ENCODE data around the gene GZF1. TPM values are rescaled to one million over a fixed set of nuclear protein-coding genes. Genes with fewer than 3 reads are reported as not detected.

GZF1 gene
- total RNA-seq, 4 donors from 2014 or later: 10.1 to 23.0 (median 13.3) TPM

DNA sequence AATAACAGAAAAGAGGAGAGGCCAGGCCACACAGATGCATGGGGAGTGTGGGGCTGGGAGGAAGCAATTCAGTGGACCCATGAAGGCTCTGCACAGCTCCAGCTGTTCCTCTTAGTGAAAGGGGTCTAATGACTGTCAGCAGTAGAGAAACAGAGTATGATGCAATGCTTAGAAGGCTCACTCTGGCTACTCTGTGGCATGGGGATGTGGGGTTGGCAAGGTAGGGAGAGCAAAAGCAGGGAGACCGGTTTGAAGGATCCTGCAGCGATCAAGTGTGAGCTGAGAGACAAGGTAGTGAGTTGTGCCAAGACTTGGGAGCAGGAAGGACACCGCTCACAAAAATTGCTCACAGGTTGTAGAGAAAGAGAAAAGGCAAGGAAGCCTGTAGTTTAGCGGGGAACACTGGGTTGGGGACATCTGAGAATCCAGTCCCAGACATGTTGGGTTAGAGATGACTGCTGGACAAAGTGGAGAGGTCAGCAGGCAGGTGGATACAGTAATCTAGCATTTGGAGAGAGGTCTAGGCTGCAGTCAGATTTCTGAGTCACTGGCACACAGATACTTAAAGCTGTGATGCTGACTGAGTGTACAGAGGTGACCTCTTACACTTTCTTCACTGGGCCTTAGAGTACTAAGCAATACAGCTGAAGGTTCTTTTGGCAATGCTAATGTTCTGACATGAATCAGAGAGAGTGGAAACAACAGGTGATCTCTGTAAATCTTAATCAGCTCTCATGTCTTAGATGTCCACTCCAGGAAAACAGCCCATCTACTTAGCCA lies 32.2 kb downstream of the GZF1 start:
- intact Hi-C loops (cut with DNase I; ENCODE audit: low total_unique reads) (no loop called here), in situ Hi-C loops (cut with MboI; ENCODE audit: low sequenced_read_pairs in 4 of 4) (no loop called here)
- H3K9me3 ChIP-seq: no peaks in the 10 kb centered on the region
- H3K27me3 ChIP-seq: no peaks in the 10 kb centered on the region
- DNase-seq (peak; percentile 28 to 59), ATAC-seq (peak; percentile 97 to 98)
- peaks cover 31 to 37% of the 10 kb centered on the region in 2 donors for H3K4me1 ChIP-seq
- no peak overlapping the region for H3K4me3 ChIP-seq
- peaks cover 0 to 29% of the 10 kb centered on the region in 2 donors for H3K36me3 ChIP-seq
- peak overlapping the region; percentile 74 to 85 (median 78) for H3K27ac ChIP-seq
- TF ChIP-seq, protein P1, sequence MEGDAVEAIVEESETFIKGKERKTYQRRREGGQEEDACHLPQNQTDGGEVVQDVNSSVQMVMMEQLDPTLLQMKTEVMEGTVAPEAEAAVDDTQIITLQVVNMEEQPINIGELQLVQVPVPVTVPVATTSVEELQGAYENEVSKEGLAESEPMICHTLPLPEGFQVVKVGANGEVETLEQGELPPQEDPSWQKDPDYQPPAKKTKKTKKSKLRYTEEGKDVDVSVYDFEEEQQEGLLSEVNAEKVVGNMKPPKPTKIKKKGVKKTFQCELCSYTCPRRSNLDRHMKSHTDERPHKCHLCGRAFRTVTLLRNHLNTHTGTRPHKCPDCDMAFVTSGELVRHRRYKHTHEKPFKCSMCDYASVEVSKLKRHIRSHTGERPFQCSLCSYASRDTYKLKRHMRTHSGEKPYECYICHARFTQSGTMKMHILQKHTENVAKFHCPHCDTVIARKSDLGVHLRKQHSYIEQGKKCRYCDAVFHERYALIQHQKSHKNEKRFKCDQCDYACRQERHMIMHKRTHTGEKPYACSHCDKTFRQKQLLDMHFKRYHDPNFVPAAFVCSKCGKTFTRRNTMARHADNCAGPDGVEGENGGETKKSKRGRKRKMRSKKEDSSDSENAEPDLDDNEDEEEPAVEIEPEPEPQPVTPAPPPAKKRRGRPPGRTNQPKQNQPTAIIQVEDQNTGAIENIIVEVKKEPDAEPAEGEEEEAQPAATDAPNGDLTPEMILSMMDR (IDR thresholded peaks at IDR 0.05 in 4 of 5, conservative IDR thresholded peaks at IDR 0.05 in 1 of 5): no peak
- no peak for TF ChIP-seq POLR2A (IDR thresholded peaks at IDR 0.05)

DNA sequence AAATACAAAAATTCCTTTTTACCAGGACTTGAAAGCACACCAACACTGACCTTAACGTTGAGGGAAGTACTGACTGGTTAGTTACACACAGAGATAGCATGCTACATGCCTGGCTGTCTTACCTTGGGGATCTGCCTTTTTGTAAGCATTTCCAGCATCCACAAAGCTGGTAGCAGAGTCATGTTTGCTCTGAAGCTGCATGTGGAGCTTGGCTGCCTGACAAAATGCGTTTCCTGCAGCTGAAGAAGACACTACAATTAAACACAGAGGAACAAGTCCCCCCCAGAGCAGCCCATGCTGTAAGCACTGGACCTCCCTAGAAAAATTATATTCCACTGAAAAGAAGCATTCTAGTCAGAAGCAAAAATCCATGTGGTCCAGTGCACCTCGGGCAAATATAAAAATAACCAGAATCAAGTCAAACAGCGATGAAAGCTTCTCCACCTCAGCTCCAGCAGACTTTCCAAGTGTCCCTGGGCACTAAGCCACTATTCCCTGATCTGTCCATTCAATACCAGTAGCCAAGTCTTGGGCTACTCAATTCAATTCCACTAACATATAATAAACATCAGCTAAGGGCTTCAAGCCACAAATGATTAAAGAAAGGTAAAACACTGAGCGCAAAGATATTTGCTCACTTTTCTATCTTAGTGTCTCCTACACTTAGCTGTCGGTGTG lies 35.1 kb downstream of the GZF1 start:
- no peak overlapping the region for H3K4me3 ChIP-seq

DNA sequence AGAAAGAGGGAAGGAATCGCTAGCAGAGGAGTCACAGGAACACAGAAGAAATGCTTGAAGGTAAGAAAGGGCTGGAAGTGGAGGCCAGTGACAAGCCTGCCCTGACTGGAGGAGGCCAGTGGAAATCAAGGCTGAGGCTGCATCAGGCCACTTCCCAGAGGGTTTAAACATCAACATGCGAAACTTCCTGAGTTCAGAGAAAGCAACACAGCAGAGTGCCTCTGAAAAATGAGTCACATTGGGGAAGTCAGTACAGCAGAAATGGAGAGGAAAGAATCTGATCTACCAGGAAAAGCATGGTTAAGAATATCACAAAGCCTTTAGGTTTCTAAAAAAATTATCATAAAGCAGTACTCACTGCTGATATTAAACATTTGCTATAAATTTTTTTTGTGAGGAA lies 36.0 kb downstream of the GZF1 start:
- in situ Hi-C loops (cut with MboI; ENCODE audit: low sequenced_read_pairs in 4 of 4): no loop called here
- Histone ChIP-seq H3K4me3 (no peak overlapping the region), H3K4me1 (peaks cover 48 to 49% of the 10 kb centered on the region in 2 donors), H3K27ac (no peak overlapping the region), H3K27me3 (no peaks in the 10 kb centered on the region), H3K36me3 (peaks cover 0 to 13% of the 10 kb centered on the region in 2 donors), H3K9me3 (no peaks in the 10 kb centered on the region)
- ATAC-seq (no peak), DNase-seq (no peak)
- intact Hi-C loops (cut with DNase I; ENCODE audit: low total_unique reads): no loop called here
- no peak for TF ChIP-seq POLR2A (IDR thresholded peaks at IDR 0.05)
- TF ChIP-seq, protein P1 (IDR thresholded peaks at IDR 0.05 in 4 of 5, conservative IDR thresholded peaks at IDR 0.05 in 1 of 5): no peak

More for the DNA sequence above, 35.1 kb downstream of the GZF1 start:
- DNase-seq (no peak), ATAC-seq (no peak)
- Histone ChIP-seq H3K27ac (no peak overlapping the region), H3K9me3 (no peaks in the 10 kb centered on the region), H3K4me1 (peaks cover 48 to 49% of the 10 kb centered on the region in 2 donors), H3K36me3 (peaks cover 0 to 22% of the 10 kb centered on the region in 2 donors), H3K27me3 (no peaks in the 10 kb centered on the region)
- in situ Hi-C loops (cut with MboI; ENCODE audit: low sequenced_read_pairs in 4 of 4): no loop called here
- intact Hi-C loops (cut with DNase I; ENCODE audit: low total_unique reads): no loop called here
- TF ChIP-seq, protein P1 (IDR thresholded peaks at IDR 0.05 in 4 of 5, conservative IDR thresholded peaks at IDR 0.05 in 1 of 5): no peak
- TF ChIP-seq POLR2A (IDR thresholded peaks at IDR 0.05): no peak

DNA sequence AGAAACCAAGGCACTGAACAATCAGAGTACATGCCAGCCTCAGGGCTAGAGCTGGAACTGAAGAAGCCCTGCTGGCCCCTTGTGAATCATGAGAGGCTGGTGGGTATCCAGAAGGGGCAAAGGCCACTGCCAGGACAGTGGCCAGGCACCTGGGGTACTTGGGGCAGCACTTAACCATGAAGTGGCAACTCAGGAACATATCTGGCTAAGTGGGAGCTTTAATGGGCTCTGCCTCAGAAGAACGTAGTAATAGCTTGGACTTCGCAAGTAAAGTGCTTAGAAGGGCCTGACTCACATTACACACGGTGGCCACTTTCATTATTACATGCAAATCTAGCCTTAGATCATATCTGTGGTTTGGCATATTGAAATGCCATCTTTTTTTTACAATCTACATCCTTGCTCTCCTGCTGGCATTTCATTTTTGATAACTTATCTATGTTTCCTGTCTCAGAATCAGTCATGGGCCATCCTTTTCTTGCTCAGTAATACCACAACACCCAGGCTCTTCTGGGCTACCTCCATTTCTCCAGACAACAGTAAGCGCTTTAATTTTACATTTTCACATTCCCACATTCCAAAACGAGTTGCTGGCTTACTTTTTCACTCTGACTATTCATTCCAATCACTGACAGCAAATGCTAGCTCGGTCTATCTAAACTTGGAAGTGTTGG lies 37.7 kb downstream of the GZF1 start:
- ATAC-seq: no peak
- DNase-seq: no peak
- Histone ChIP-seq H3K27ac (peak overlapping the region in 1 of 4 donors; percentile 53), H3K9me3 (no peaks in the 10 kb centered on the region), H3K4me1 (peaks cover 43 to 56% of the 10 kb centered on the region in 2 donors), H3K36me3 (peaks cover 0 to 9% of the 10 kb centered on the region in 2 donors), H3K4me3 (no peak overlapping the region), H3K27me3 (no peaks in the 10 kb centered on the region)
- in situ Hi-C loops (cut with MboI; ENCODE audit: low sequenced_read_pairs in 4 of 4): loop anchor here in 1 of 4 donors (25.0 kb wide), 1 partner anchor 213 kb away; the partner anchor contains the start of gene CST9
- intact Hi-C loops (cut with DNase I; ENCODE audit: low total_unique reads): no loop called here
- no peak for TF ChIP-seq POLR2A (IDR thresholded peaks at IDR 0.05)
- TF ChIP-seq, protein P1 (IDR thresholded peaks at IDR 0.05 in 4 of 5, conservative IDR thresholded peaks at IDR 0.05 in 1 of 5): no peak
